Measurements from ENCODE around the gene TRIM27.

- no peak for TF ChIP-seq CTCF (IDR thresholded peaks at IDR 0.05; ENCODE audit: borderline replicate concordance, extremely low read depth, low read length, poor library complexity, severe bottlenecking)
- TF ChIP-seq EZH2 (IDR thresholded peaks at IDR 0.05; ENCODE audit: borderline replicate concordance, low read depth, low read length, severe bottlenecking): no peak
Observed at GRCh38 chr6:28940294-28940857, 16.6 kb upstream of the TRIM27 start.
